Spleen (tissue), 11 donors: ENCODE measurements around the gene GIGYF2. TPM values are rescaled to one million over a fixed set of nuclear protein-coding genes. Genes with fewer than 3 reads are reported as not detected.
A peak's percentile ranks its signal among the peaks of the same experiment; 100 is the strongest.

Experiments
- DNase-seq: peaks from one replicate; pipeline ENCODE4 v3.0.0-alpha.2; 2020
- H3K27ac ChIP-seq, 8 donors: fragments of 200-600 bp; sonication (generic) in 7 of 8; 1 replicate in 4 of 8; 2 replicates in 4 of 8; pipeline versions ENCODE4 v1.5.0 to v1.8.0; 2016 to 2021; ENCODE audit warnings: inconsistent platforms in 4 of 8, mild to moderate bottlenecking in 4 of 8, moderate library complexity in 1 of 8
- H3K27me3 ChIP-seq, 7 donors: fragments of 200-600 bp; sonication (generic) in 6 of 7; replicated peaks in 1 of 7; 1 replicate in 4 of 7; 2 replicates in 3 of 7; pipeline versions ENCODE4 v1.5.0 to v1.8.0; 2016 to 2021; ENCODE audit warnings: inconsistent platforms in 3 of 7, mild to moderate bottlenecking in 1 of 7
- H3K36me3 ChIP-seq, 6 donors: fragments of 200-600 bp; sonication (generic) in 5 of 6; 1 replicate in 4 of 6; 2 replicates in 2 of 6; pipeline versions ENCODE4 v1.5.0 to v1.8.0; 2016 to 2021; ENCODE audit warnings: inconsistent platforms in 2 of 6
- H3K4me1 ChIP-seq, 6 donors: fragments of 200-600 bp; sonication (generic) in 5 of 6; 1 replicate in 3 of 6; 2 replicates in 3 of 6; pipeline versions ENCODE4 v1.5.0 to v1.8.0; 2016 to 2021; ENCODE audit warnings: inconsistent platforms in 3 of 6
- H3K4me3 ChIP-seq, 8 donors: fragments of 200-600 bp; sonication (generic) in 7 of 8; 1 replicate in 4 of 8; 2 replicates in 4 of 8; pipeline versions ENCODE4 v1.5.0 to v1.8.0; 2016 to 2021; ENCODE audit warnings: inconsistent platforms in 4 of 8, mild to moderate bottlenecking in 4 of 8, moderate library complexity in 2 of 8
- H3K9me3 ChIP-seq, 8 donors: fragments of 200-600 bp; sonication (generic) in 7 of 8; 1 replicate in 4 of 8; 2 replicates in 4 of 8; pipeline versions ENCODE4 v1.5.0 to v1.8.0; 2016 to 2021; ENCODE audit warnings: inconsistent platforms in 4 of 8
- CTCF ChIP-seq, 11 experiments: fragments of 200-600 bp in 7 of 11; fragments of 450-650 bp in 4 of 11; sonication (generic) in 4 of 11; IDR thresholded peaks in 8 of 11; conservative IDR thresholded peaks in 3 of 11; 1 replicate in 7 of 11; 2 replicates in 4 of 11; pipeline versions ENCODE4 v1.4.0 to v1.8.0; 2016 to 2021; ENCODE audit warnings: antibody characterized with exemption in 11 of 11, inconsistent platforms in 4 of 11, mild to moderate bottlenecking in 1 of 11
- POLR2A ChIP-seq, 3 donors: fragments of 450-650 bp; IDR thresholded peaks; one replicate each; pipeline ENCODE4 v1.5.1; 2017; ENCODE audit warnings: antibody characterized with exemption in 3 of 3, mild to moderate bottlenecking in 1 of 3
- POLR2AphosphoS5 ChIP-seq, 3 donors: sonication (generic); formaldehyde crosslinking; IDR thresholded peaks; one replicate each; pipeline ENCODE4 v1.5.1; 2017; ENCODE audit warnings: antibody characterized with exemption in 3 of 3
- WGBS, 5 donors: extraction: QIAGEN DNeasy Blood & Tissue Kit in 3 of 5; methylation state at CpG; one replicate each; pipeline versions ENCODE4 v1.1.5 to v1.1.7; 2013 to 2018; 5-methylcytosine and 5-hydroxymethylcytosine counted together
- intact Hi-C: fragments of 100-400 bp; cut with DNase I; formaldehyde crosslinking; loops from one replicate; pipeline ENCODE4 v1.15.0; 2023; ENCODE audit warnings: low total_unique reads
- polyA plus RNA-seq, 3 donors: library from polyadenylated mRNA; stranded (reverse); fragments of 200-250 nt; gene quantifications; one replicate each; pipeline ENCODE4 v1.2.1, GENCODE V29; 2013
- total RNA-seq, 7 donors: library from RNA; depleted of rRNA in 3 of 7; stranded (reverse); fragments of >200 nt in 3 of 7; fragmentation: NEBNext Ultra II Directional in 4 of 7; extraction: Animal tissue kit (Norgen Biotek cat#: 25700) in 4 of 7; gene quantifications; one replicate each; pipeline versions ENCODE4 v1.1.0 to v1.2.1, GENCODE V29; 2016 to 2021
- donor health status: healthy with polysubstance abuse.
- donor health status: DM: no; HTN: no; CAD: no; lungs with moderate emphysema.
- donor health status: DM: no; HTN: no; CAD: no.
- donor health status: Bipolar disorder and iron deficiency.
- donor health status: healthy.
- donor health status: DM: no; HTN: no; CAD: no.
- donor health status: DM: yes; HTN: yes; CAD: no.

GIGYF2 gene
- total and polyA plus RNA-seq, 10 donors = 7.3 to 116 (median 97.2) TPM

DNA sequence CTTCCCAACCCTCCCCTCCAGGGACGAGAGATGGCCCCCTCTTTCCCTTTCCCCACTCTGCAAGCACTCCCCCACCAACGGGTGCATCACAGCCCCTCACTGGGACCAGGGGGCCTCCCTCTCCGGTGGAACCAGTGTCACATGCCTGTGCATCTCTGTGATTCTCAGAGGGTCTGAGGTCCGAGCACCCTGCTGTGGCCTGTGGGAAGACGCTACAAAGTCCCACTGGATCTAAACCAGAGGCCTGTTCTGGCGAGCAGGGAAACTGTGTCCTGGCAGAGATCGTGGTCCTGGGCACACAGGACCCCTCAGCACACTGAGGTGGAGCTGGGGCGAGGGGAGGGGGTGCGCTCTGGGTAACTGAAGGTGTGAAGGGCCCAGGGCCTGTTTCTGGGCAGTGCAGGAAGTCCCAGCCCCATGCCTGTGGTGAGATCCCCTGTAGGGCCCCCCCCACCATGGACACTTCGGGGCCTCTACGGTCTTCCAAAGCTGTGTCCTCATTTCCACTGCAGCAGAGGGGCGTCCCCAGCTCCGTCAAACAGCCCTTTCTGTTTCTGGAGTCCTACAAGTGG is 180.9 kb downstream of the GIGYF2 start:
- H3K27ac ChIP-seq = no peak overlapping the region
- peaks cover 0 to 36% (median 21%) of the 10 kb centered on the region in 7 donors for H3K27me3 ChIP-seq
- H3K9me3 ChIP-seq = no peaks in the 10 kb centered on the region
- no peak for TF ChIP-seq CTCF (IDR thresholded peaks at IDR 0.05 in 8 of 11, conservative IDR thresholded peaks at IDR 0.05 in 3 of 11)
- TF ChIP-seq POLR2A (IDR thresholded peaks at IDR 0.05) = no peak
- TF ChIP-seq POLR2AphosphoS5 (IDR thresholded peaks at IDR 0.05) = no peak
- H3K36me3 ChIP-seq = no peaks in the 10 kb centered on the region
- H3K4me3 ChIP-seq = no peak overlapping the region
- WGBS, 5 donors = 93 to 96% (median 95%) methylated on average over 12 to 13 of the region's 13 CpGs
- peaks cover 0 to 34% (median 22%) of the 10 kb centered on the region in 6 donors for H3K4me1 ChIP-seq
- intact Hi-C loops = no loop called here
- peak; percentile 47 for DNase-seq

DNA sequence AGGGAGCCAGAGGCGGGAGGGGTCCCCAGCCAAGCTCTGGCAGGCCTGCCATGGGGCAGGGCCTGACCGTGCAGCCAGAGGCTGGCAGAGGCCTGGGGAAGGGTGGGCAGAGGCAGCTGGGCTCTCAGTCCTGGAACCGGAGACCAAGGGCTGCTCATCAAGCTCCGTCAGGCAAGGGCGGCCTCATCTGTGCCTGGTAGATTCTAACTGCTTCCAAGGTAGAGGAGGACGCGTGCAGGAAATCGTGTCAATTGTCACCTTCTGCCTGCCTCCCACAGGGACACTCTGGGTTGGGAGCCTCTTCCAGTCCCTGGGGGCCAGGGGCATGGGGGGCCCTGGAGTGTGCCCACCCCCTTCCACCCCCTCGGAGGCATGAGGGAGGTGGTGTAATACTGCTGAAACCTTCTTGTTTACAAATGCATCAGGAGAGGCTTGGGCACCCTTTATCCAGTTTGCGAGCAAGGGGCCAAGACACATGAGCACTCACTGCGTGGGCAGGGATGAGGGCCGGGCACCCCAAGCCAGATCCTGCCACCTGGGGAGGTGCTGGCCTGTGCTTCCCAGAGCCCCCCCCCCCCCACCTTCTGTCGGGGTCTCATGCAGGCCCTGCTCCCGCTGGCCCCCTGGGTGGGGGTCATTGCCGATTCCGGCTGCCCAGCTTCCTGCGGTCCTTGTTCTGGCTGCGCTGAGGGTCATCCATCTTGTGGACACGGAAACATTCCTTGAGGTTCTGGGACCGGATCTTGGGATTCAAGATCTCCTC is 181.9 kb downstream of the GIGYF2 start:
- no peaks in the 10 kb centered on the region for H3K36me3 ChIP-seq
- WGBS, 5 donors = 84 to 95% (median 87%) methylated on average over 6 to 20 of the region's 20 CpGs
- no peak overlapping the region for H3K27ac ChIP-seq
- H3K4me1 ChIP-seq = peaks cover 0 to 29% (median 20%) of the 10 kb centered on the region in 6 donors
- no peak for TF ChIP-seq CTCF (IDR thresholded peaks at IDR 0.05 in 8 of 11, conservative IDR thresholded peaks at IDR 0.05 in 3 of 11)
- TF ChIP-seq POLR2A (IDR thresholded peaks at IDR 0.05) = no peak
- no peak for TF ChIP-seq POLR2AphosphoS5 (IDR thresholded peaks at IDR 0.05)
- peaks cover 0 to 39% (median 21%) of the 10 kb centered on the region in 7 donors for H3K27me3 ChIP-seq
- no peaks in the 10 kb centered on the region for H3K9me3 ChIP-seq
- DNase-seq = peak; percentile 59
- H3K4me3 ChIP-seq = no peak overlapping the region
- intact Hi-C loops = no loop called here

- 87 to 96% (median 90%) methylated on average over 11 to 21 of the region's 21 CpGs for WGBS, 5 donors
- H3K27ac ChIP-seq = no peak overlapping the region
- peaks cover 0 to 23% (median 17%) of the 10 kb centered on the region in 6 donors for H3K4me1 ChIP-seq
- no peaks in the 10 kb centered on the region for H3K36me3 ChIP-seq
- DNase-seq = peak; percentile 34
- H3K4me3 ChIP-seq = no peak overlapping the region
- peaks cover 0 to 40% (median 21%) of the 10 kb centered on the region in 7 donors for H3K27me3 ChIP-seq
- TF ChIP-seq POLR2A (IDR thresholded peaks at IDR 0.05) = no peak
- no peak for TF ChIP-seq CTCF (IDR thresholded peaks at IDR 0.05 in 8 of 11, conservative IDR thresholded peaks at IDR 0.05 in 3 of 11)
- TF ChIP-seq POLR2AphosphoS5 (IDR thresholded peaks at IDR 0.05) = no peak
- H3K9me3 ChIP-seq = no peaks in the 10 kb centered on the region
- intact Hi-C loops = no loop called here
Observed at GRCh38 chr2:232879618-232880494, 182.7 kb downstream of the GIGYF2 start.
